Activated CD8-positive, alpha-beta memory T cell treated with anti-CD3 and anti-CD28 coated beads for 36 hours (primary cell): ENCODE data around the gene EFCAB10. TPM values are rescaled to one million over a fixed set of nuclear protein-coding genes. Genes with fewer than 3 reads are reported as not detected.
"Not testable (repeated sequence)": the region's sequence is repeated elsewhere in the genome, so short reads cannot be mapped to it uniquely, and the experiment has no call there.

Experiments
- CTCF ChIA-PET: fragments of 350-600 bp; sonication (Branson Sonifier 250); formaldehyde crosslinking; loops from one replicate; lab custom pipeline; 2021; ENCODE audit warnings: antibody characterized with exemption; lab: Charles Lee
- POLR2A ChIA-PET: fragments of 350-600 bp; sonication (Branson Sonifier 250); formaldehyde crosslinking; loops from one replicate; lab custom pipeline; 2021; ENCODE audit warnings: antibody characterized with exemption; lab: Charles Lee
- total RNA-seq, 2 experiments: library from RNA; stranded (reverse); gene quantifications; one replicate each; pipeline ENCODE4 v1.2.3, GENCODE V29; 2021

EFCAB10 gene
- total RNA-seq, 2 experiments from 2014 or later = not detected

DNA sequence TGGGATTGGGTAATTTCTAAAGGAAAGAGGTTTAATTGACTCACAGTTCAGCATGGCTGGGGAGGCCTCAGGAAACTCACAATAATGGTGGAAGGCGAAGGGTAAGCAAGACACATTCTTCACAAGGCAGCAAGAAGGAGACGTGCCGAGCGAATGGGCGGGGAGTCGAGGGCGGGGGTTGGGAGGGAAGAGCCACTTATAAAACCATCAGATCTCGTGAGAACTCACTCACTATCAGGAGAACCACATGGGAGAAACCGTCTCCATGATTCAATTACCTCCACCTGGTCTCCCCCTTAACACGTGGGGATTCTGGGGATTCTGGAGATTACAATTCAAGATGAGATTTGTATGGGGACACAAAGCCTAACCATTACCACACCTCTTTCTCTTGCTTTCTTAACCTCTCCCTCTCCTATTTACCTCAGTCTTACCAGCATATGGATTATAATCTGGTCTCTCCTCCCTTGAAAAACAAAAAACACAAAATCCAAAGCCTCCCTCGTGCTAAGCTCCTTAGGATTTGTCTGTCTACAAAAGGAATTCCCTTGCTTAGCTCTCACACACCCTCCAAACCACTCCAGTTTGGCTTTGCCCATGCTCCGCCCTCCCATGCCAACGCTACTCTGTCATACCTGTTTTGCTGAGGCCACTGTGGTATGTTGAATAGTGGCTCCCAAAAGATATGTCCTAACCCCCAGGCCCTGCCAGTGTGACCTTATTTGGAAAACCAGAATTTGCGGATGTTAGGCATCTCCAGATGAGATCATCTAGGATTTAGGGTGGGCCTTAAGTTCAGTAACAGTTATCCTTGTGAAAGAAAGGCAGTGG is 19.6 kb upstream of the EFCAB10 start:
- ChIA-PET CTCF (no interaction called here), POLR2A (no interaction called here)

GRCh38 chr7:105599551-105599950 is 18.3 kb upstream of the EFCAB10 start:
- ChIA-PET CTCF (interaction anchor here (1.9 kb wide), 1 partner anchor 10 kb away, joined by 4 read pairs; no protein-coding TSS in a partner anchor), POLR2A (no interaction called here)

DNA sequence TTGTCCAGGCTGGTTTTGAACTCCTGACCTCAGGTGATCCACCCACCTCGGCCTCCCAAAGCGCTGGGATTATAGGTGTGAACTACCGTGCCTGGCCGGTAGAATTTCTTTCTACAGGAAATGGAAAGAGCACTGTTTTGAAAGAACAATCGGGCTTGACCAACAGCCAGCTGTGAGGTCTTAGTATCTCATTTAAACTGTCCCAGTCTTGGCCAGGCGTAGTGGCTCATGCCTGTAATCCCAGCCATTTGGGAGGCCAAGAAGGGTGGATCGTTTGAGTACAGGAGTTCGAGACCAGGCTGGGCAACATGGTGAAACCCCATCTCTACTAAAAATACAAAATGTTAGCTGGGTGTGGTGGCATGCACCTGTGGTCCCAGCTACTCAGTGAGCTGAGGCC is 17.8 kb upstream of the EFCAB10 start:
- CTCF ChIA-PET = interaction anchor here (1.9 kb wide), 1 partner anchor 9 kb away, joined by 4 read pairs; no protein-coding TSS in a partner anchor
- POLR2A ChIA-PET = not testable (repeated sequence)

GRCh38 chr7:105596866-105597265 is 15.6 kb upstream of the EFCAB10 start:
- ChIA-PET CTCF (interaction anchor here (0.6 kb wide), 1 partner anchor 62 kb away, joined by 3 read pairs; no protein-coding TSS in a partner anchor), POLR2A (no interaction called here)

GRCh38 chr7:105594034-105594433 is 12.7 kb upstream of the EFCAB10 start:
- ChIA-PET CTCF (interaction anchor here (0.9 kb wide), 1 partner anchor 560 kb away, joined by 7 read pairs; no protein-coding TSS in a partner anchor), POLR2A (no interaction called here)

- CTCF ChIA-PET = no interaction called here
- POLR2A ChIA-PET = no interaction called here
Measured at GRCh38 chr7:105591522-105591921, 10.2 kb upstream of the EFCAB10 start.

DNA sequence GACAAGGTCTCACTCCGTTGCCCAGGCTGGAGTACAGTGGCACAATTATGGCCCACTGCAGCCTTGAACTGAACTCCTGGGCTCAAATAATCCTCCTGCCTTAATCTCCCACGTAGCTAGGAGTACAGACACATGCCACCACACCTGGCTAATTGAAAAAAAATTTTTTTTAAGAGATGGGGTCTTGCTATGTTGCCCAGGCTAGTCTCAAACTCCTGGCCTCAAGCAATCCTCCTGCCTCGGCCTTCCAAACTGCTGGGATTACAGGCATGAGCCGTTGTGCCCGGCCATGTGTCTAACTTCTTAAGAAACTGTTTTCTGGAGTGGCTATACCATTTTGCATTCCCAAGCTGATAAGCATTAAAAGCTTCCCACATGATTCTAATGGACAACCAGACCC is 9.5 kb upstream of the EFCAB10 start:
- CTCF ChIA-PET = interaction anchor here (0.7 to 1.6 kb wide), 2 partner anchors 9 to 123 kb away, joined by 4 read pairs; no protein-coding TSS in a partner anchor

GRCh38 chr7:105589356-105590077 is 8.2 kb upstream of the EFCAB10 start:
- CTCF ChIA-PET = interaction anchor here (1.6 kb wide), 1 partner anchor 10 kb away, joined by 4 read pairs; no protein-coding TSS in a partner anchor
- POLR2A ChIA-PET = interaction anchor here (1.1 kb wide), 1 partner anchor 237 kb away, joined by 4 read pairs; no protein-coding TSS in a partner anchor

More for the DNA sequence above, 9.5 kb upstream of the EFCAB10 start:
- POLR2A ChIA-PET = no interaction called here

GRCh38 chr7:105587909-105588635 is 6.8 kb upstream of the EFCAB10 start:
- POLR2A ChIA-PET = no interaction called here
- CTCF ChIA-PET = interaction anchor here (0.9 kb wide), 1 partner anchor 69 kb away, joined by 3 read pairs; no protein-coding TSS in a partner anchor

GRCh38 chr7:105585850-105586500 is 4.7 kb upstream of the EFCAB10 start:
- ChIA-PET CTCF (no interaction called here), POLR2A (no interaction called here)

DNA sequence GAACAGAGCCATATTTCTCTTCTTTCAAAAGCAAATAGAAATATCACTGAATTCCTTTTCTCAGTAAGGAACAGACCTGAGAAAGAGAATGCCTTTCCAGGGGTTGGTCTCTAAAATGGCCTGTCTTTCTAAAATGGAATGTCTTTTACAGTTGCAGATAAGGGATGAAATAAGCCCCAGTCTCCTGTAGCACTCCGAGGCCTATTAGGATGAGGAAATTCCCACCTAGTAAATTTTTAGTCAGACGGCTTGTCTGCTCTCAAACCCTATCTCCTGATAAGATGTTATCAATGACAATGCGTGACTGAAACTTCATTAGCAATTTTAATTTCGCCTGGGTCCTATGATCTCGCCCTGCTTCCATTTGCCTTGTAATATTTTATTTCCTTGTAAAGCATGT is 2.9 kb upstream of the EFCAB10 start:
- ChIA-PET POLR2A (no interaction called here), CTCF (no interaction called here)

DNA sequence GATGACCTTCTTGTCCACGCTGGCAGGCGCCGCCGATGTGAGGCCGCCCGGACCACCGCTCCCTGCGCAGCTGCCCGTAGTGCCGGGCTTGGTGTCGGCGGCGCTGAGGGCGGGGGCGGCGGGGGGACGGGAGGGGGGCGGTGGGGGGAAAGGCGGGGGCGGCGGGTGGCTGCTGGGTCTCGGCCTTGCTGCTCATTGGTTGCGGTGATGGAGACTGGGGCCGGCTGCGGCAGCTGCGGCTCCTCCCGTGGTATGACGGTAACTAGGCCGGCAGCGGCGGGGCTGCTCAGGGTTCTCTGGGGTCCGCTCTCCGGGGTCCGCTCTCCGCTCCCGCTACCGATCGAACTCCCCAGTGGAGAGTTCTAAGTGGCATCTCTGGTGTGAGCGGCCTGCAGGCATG is 1.8 kb upstream of the EFCAB10 start:
- ChIA-PET CTCF (no interaction called here), POLR2A (no interaction called here)

DNA sequence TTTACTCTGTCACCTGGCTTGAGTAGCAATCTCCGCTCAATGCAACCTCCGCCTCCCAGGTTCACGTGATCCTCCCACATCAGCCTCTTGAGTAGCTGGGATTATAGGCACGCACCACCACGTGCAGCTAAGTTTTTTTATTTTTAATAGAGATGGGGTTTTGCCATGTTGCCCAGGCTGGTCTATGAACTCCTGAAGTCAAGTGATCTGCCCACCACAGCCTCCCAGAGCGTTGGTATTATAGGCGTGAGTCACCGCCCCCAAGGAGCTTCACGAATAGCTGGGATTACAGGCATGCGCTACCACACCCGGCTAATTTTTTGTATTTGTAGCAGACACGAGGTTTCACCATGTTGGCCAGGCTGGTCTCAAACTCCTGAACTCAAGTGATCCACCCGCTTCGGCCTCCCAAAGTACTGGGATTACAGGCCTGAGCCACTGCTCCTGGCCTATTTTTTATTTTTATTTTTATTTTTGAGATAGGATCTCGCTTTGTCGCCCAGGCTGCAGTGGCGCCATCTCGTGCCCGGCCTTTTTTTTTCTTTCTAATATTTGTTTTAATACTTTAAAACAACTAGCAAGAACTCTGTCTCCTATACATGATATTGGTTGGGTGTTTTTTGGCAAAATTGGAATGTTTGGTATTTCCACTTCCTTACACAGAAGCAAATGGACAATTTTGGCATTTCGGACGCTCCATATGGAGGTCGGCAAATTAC is 1.1 kb downstream of the EFCAB10 start:
- ChIA-PET POLR2A (no interaction called here), CTCF (no interaction called here)

GRCh38 chr7:105578496-105578895 is 2.8 kb downstream of the EFCAB10 start:
- ChIA-PET POLR2A (no interaction called here), CTCF (no interaction called here)

DNA sequence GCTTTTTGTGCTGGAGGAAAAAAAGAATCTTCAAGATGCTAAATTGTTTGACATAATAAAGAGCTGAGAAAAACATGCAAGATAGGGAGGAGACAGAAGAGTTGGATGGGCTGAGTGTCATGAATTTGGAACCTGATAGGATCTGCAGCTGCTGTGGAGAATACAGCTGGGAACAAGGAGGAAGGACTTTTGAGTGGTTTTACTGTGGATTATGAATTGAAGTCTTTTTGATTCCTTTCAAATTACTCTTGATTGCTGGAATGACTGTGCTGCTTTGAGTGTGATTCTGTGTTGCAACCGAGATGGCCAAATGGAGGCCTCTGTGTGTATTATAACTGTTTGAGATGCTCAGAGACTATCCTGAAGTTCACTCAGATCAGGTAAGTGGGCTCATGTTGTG is 4.0 kb downstream of the EFCAB10 start:
- ChIA-PET POLR2A (interaction anchor here (0.7 kb wide), 1 partner anchor 224 kb away, joined by 4 read pairs; no protein-coding TSS in a partner anchor), CTCF (interaction anchor here (0.7 kb wide), 1 partner anchor 161 kb away, joined by 3 read pairs; no protein-coding TSS in a partner anchor)

DNA sequence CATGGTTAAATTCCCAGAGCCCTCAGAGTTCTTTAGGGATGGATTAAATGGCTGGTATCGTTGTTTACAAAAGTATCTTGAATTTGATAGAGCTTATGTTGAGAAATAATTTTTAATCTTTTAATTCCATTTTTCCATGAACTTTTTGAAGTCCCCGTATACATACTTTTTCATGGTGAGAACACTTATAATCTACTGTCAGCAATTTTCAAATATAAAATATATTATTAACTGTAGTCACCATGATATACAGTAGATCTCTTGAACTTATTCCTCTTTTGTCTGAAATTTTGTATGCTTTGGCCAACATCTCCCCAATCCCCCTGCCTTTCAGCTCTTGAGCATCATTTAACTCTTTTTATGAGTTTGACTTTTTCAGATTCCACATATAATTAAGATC is 9.4 kb downstream of the EFCAB10 start:
- ChIA-PET POLR2A (no interaction called here), CTCF (no interaction called here)

DNA sequence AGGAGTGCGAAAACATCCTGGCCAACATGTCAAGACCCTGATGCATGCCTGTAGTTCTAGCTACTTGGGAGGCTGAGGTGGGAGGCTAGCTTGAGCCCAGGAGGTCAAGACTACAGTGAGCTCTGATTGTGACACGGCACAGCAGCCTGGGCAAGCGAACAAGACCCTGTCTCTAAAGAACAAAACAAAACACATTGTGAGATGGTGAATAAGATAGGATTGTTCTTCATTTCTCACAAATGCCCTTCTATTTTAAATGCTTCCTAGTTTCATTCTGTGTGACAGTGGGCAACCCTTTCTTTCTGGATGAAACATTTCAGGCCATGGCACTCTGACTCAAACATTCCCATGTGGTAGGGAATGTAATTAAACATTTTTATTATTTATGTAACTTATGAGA is 13.5 kb downstream of the EFCAB10 start:
- ChIA-PET POLR2A (no interaction called here), CTCF (no interaction called here)

DNA sequence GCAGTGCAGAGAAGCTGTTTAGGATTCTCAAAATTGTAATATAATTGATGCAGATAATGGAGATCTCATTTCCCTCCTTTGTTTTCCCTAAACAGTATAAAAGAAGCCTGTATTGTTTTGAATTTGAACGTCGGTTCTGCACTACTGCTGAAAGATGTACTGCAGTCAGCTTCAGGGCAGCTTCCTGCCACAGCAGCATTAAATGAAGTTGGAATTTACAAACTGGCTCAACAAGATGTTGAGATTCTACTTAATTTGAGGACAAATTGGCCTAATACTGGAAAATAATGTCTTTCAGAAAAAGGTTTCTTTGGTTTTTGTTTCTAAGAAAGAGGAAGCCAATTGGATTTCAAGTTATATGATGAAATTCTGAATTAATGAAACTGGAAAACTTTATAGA is 14.3 kb downstream of the EFCAB10 start:
- ChIA-PET POLR2A (no interaction called here), CTCF (no interaction called here)
